ENCODE data around the gene FCAMR.

GRCh38 chr1:206986402-206986801, 16.1 kb upstream of the FCAMR start:
- no peak for TF ChIP-seq CTCF (optimal IDR thresholded peaks at IDR 0.05 in 1 of 3, IDR thresholded peaks at IDR 0.05 in 1 of 3, conservative IDR thresholded peaks at IDR 0.05 in 1 of 3; ENCODE audit: extremely low read depth in 1 of 3, insufficient read depth in 2 of 3, low read length in 3 of 3)
- TF ChIP-seq EZH2 (IDR thresholded peaks at IDR 0.05; ENCODE audit: low read length), result no peak

Measured in keratinocyte (primary cell).